HEK293 (cell line): ENCODE measurements around the gene IRAK3.

Experiments used
- ZNF138 ChIP-seq: fragments of 450-650 bp; formaldehyde crosslinking; IDR thresholded peaks from 2 replicates; pipeline ENCODE4 v1.5.1; 2016; ENCODE audit warnings: missing biosample characterization, missing genetic modification characterization, borderline replicate concordance
- ZNF274 ChIP-seq, 2 experiments: fragments of 200-500 bp in 1 of 2; fragments of 450-650 bp in 1 of 2; sonication (Bioruptor generic) in 1 of 2; formaldehyde crosslinking in 1 of 2; IDR thresholded peaks; 2 replicates each; pipeline versions ENCODE4 v1.5.1 to v1.6.1; 2014 to 2016; ENCODE audit warnings: borderline replicate concordance in 1 of 2, inconsistent platforms in 1 of 2, low read length in 1 of 2, missing biosample characterization in 1 of 2, missing genetic modification characterization in 1 of 2
- ZNF776 ChIP-seq: fragments of 450-650 bp; formaldehyde crosslinking; IDR thresholded peaks from 2 replicates; pipeline ENCODE4 v1.5.0; 2017; ENCODE audit warnings: missing biosample characterization, missing genetic modification characterization, borderline replicate concordance
- TF ChIP-seq, protein P1 (sequence below): fragments of 450-650 bp; formaldehyde crosslinking; IDR thresholded peaks from 2 replicates; pipeline ENCODE4 v1.5.1; 2016; ENCODE audit warnings: missing biosample characterization, missing genetic modification characterization
- TF ChIP-seq, protein P2 (sequence below): fragments of 450-650 bp; formaldehyde crosslinking; IDR thresholded peaks from 2 replicates; pipeline ENCODE4 v1.5.1; 2016; ENCODE audit warnings: missing biosample characterization, missing genetic modification characterization
- TF ChIP-seq, protein P3 (sequence below): fragments of 450-650 bp; formaldehyde crosslinking; IDR thresholded peaks from 2 replicates; pipeline ENCODE4 v1.5.1; 2016; ENCODE audit warnings: missing biosample characterization, missing genetic modification characterization
- TF ChIP-seq, protein P4 (sequence below): fragments of 450-650 bp; formaldehyde crosslinking; optimal IDR thresholded peaks from 2 replicates; pipeline ENCODE3; 2016; ENCODE audit warnings: missing biosample characterization, mild to moderate bottlenecking, missing genetic modification characterization

DNA sequence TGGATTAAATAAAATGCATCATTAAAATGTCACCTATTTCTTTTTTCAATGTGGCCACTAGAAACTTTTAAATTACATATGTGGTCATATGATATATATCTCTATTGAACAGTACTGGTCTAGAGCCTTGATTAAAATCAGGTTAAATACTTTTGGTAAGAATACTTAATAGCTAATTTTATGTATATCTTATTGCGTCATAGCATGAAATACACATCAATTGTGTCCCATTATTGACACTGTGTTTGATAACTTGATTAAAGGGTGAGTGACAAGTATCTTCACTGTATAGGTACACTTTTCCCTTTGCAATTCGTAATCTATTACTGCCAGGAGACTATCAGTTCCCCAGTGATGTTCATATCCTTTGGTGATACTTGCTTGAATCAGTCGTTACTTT lies 108.9 kb downstream of the IRAK3 start:
- TF ChIP-seq, protein P1, sequence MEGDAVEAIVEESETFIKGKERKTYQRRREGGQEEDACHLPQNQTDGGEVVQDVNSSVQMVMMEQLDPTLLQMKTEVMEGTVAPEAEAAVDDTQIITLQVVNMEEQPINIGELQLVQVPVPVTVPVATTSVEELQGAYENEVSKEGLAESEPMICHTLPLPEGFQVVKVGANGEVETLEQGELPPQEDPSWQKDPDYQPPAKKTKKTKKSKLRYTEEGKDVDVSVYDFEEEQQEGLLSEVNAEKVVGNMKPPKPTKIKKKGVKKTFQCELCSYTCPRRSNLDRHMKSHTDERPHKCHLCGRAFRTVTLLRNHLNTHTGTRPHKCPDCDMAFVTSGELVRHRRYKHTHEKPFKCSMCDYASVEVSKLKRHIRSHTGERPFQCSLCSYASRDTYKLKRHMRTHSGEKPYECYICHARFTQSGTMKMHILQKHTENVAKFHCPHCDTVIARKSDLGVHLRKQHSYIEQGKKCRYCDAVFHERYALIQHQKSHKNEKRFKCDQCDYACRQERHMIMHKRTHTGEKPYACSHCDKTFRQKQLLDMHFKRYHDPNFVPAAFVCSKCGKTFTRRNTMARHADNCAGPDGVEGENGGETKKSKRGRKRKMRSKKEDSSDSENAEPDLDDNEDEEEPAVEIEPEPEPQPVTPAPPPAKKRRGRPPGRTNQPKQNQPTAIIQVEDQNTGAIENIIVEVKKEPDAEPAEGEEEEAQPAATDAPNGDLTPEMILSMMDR (tag by site-specific recombination): no peak
- TF ChIP-seq ZNF138 (tag by site-specific recombination) (no peak), ZNF274 (IDR thresholded peaks at IDR 0.05; ENCODE audit: low read length) (no peak), ZNF274 (tag by site-specific recombination; IDR thresholded peaks at IDR 0.05; ENCODE audit: borderline replicate concordance) (no peak), ZNF776 (no peak)
- TF ChIP-seq, protein P2, sequence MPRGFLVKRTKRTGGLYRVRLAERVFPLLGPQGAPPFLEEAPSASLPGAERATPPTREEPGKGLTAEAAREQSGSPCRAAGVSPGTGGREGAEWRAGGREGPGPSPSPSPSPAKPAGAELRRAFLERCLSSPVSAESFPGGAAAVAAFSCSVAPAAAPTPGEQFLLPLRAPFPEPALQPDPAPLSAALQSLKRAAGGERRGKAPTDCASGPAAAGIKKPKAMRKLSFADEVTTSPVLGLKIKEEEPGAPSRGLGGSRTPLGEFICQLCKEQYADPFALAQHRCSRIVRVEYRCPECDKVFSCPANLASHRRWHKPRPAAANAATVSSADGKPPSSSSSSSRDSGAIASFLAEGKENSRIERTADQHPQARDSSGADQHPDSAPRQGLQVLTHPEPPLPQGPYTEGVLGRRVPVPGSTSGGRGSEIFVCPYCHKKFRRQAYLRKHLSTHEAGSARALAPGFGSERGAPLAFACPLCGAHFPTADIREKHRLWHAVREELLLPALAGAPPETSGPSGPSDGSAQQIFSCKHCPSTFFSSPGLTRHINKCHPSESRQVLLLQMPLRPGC (tag by site-specific recombination): no peak
- TF ChIP-seq, protein P3, sequence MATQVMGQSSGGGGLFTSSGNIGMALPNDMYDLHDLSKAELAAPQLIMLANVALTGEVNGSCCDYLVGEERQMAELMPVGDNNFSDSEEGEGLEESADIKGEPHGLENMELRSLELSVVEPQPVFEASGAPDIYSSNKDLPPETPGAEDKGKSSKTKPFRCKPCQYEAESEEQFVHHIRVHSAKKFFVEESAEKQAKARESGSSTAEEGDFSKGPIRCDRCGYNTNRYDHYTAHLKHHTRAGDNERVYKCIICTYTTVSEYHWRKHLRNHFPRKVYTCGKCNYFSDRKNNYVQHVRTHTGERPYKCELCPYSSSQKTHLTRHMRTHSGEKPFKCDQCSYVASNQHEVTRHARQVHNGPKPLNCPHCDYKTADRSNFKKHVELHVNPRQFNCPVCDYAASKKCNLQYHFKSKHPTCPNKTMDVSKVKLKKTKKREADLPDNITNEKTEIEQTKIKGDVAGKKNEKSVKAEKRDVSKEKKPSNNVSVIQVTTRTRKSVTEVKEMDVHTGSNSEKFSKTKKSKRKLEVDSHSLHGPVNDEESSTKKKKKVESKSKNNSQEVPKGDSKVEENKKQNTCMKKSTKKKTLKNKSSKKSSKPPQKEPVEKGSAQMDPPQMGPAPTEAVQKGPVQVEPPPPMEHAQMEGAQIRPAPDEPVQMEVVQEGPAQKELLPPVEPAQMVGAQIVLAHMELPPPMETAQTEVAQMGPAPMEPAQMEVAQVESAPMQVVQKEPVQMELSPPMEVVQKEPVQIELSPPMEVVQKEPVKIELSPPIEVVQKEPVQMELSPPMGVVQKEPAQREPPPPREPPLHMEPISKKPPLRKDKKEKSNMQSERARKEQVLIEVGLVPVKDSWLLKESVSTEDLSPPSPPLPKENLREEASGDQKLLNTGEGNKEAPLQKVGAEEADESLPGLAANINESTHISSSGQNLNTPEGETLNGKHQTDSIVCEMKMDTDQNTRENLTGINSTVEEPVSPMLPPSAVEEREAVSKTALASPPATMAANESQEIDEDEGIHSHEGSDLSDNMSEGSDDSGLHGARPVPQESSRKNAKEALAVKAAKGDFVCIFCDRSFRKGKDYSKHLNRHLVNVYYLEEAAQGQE (tag by site-specific recombination): no peak
- TF ChIP-seq, protein P4, sequence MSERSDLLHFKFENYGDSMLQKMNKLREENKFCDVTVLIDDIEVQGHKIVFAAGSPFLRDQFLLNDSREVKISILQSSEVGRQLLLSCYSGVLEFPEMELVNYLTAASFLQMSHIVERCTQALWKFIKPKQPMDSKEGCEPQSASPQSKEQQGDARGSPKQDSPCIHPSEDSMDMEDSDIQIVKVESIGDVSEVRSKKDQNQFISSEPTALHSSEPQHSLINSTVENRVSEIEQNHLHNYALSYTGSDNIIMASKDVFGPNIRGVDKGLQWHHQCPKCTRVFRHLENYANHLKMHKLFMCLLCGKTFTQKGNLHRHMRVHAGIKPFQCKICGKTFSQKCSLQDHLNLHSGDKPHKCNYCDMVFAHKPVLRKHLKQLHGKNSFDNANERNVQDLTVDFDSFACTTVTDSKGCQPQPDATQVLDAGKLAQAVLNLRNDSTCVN (tag by site-specific recombination): no peak
